Erythroblast (primary cell): ENCODE measurements around the gene HGS.

Source experiments
- GATA1 ChIP-seq: IDR thresholded peaks from 2 replicates; pipeline ENCODE4 v1.6.1; 2011; ENCODE audit warnings: low read depth, mild to moderate bottlenecking, control low read depth, low read length, moderate library complexity
- POLR2A ChIP-seq: IDR thresholded peaks from 2 replicates; pipeline ENCODE4 v1.6.1; 2011; ENCODE audit warnings: mild to moderate bottlenecking, low read length

DNA sequence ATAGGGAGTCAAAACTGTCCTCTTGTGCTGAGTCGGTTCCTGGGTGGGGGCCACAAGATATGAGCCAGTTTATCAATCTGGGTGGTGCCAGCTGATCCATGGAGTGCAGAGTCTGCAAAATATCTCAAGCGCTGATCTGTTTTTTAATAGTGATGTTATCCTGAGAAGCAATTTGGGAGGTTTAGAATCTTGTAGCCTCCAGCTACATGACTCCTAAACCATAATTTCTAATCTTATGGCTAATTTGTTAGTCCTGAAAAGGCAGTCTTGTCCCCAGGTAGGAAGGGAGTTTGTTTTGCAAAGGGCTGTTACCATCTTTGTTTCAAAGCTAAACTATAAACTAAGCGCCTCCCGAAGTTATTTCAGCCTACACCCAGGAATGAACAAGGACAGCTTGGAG, 45.1 kb upstream of the HGS start:
- TF ChIP-seq POLR2A (no peak), GATA1 (no peak)
